B cell (primary cell): ENCODE measurements around the gene KRTAP10-9. TPM values are rescaled to one million over a fixed set of nuclear protein-coding genes. Genes with fewer than 3 reads are reported as not detected.

Experiments
- ATAC-seq: fragments of 200-7000 bp; cut with Tn5 transposase; one replicate; pipeline ENCODE4 v1.10.0; 2021; ENCODE audit warnings: low read depth, mild to moderate bottlenecking, moderate number of reproducible peaks, moderate library complexity
- CTCF ChIA-PET: fragments of 350-600 bp; sonication (Branson Sonifier 250); formaldehyde crosslinking; loops from one replicate; lab custom pipeline; 2021; ENCODE audit warnings: antibody characterized with exemption, inconsistent platforms; lab: Charles Lee
- POLR2A ChIA-PET: fragments of 350-600 bp; sonication (Branson Sonifier 250); formaldehyde crosslinking; loops from one replicate; lab custom pipeline; 2021; ENCODE audit warnings: antibody characterized with exemption; lab: Charles Lee
- DNase-seq: peaks from one replicate; pipeline ENCODE4 v3.0.0; 2013
- H2AFZ ChIP-seq: 2 replicates; pipeline ENCODE4 v1.6.1; 2012; ENCODE audit warnings: mild to moderate bottlenecking, low read depth, low read length; ENCODE audit not compliant: insufficient read depth, poor library complexity, severe bottlenecking
- H3K27ac ChIP-seq, 2 donors: 1 replicate in 1 of 2; 2 replicates in 1 of 2; pipeline ENCODE4 v1.5.1; 2012 to 2013; ENCODE audit warnings: low read length in 2 of 2, mild to moderate bottlenecking in 2 of 2, moderate library complexity in 1 of 2
- H3K27me3 ChIP-seq, 4 experiments: fragments of 200-600 bp in 1 of 4; sonication (generic) in 1 of 4; replicated peaks in 1 of 4; 1 replicate in 2 of 4; 2 replicates in 2 of 4; pipeline versions ENCODE4 v1.6.1 to v1.7.0; 2013 to 2016; ENCODE audit warnings: low read length in 3 of 4, mild to moderate bottlenecking in 2 of 4, mixed read lengths in 1 of 4, moderate library complexity in 1 of 4; ENCODE audit not compliant: insufficient read depth in 4 of 4, control insufficient read depth in 3 of 4; ENCODE audit errors: control extremely low read depth in 1 of 4
- H3K36me3 ChIP-seq, 2 experiments: replicated peaks in 1 of 2; 1 replicate in 1 of 2; 2 replicates in 1 of 2; pipeline versions ENCODE4 v1.6.1 to v1.7.1; 2013; ENCODE audit warnings: low read length in 1 of 2; ENCODE audit not compliant: insufficient read depth in 2 of 2, control insufficient read depth in 1 of 2; ENCODE audit errors: control extremely low read depth in 1 of 2, extremely low read depth in 1 of 2
- H3K4me1 ChIP-seq, 2 donors: fragments of 200-600 bp in 1 of 2; sonication (generic) in 1 of 2; 1 replicate in 1 of 2; 2 replicates in 1 of 2; pipeline versions ENCODE4 v1.5.1 to v1.6.1; 2013 to 2017; ENCODE audit warnings: low read length in 2 of 2; ENCODE audit not compliant: control insufficient read depth in 2 of 2, insufficient read depth in 2 of 2
- H3K4me2 ChIP-seq: replicated peaks from 2 replicates; pipeline ENCODE3; 2012; ENCODE audit warnings: mild to moderate bottlenecking, low read depth, low read length; ENCODE audit not compliant: poor library complexity, severe bottlenecking
- H3K4me3 ChIP-seq, 5 experiments: fragments of 200-600 bp in 1 of 5; sonication (generic) in 1 of 5; 1 replicate in 3 of 5; 2 replicates in 2 of 5; pipeline versions ENCODE4 v1.5.1 to v1.7.0; 2011 to 2016; ENCODE audit warnings: low read length in 4 of 5, mild to moderate bottlenecking in 4 of 5, low read depth in 2 of 5, control low read depth in 1 of 5, moderate library complexity in 1 of 5; ENCODE audit not compliant: insufficient read depth in 1 of 5; ENCODE audit errors: control extremely low read depth in 1 of 5, extremely low read depth in 1 of 5
- H3K79me2 ChIP-seq: fragments of 200-600 bp; sonication (generic); one replicate; pipeline ENCODE4 v1.6.0; 2016; ENCODE audit warnings: low read length; ENCODE audit not compliant: control insufficient read depth, insufficient read depth
- H3K9ac ChIP-seq: fragments of 200-600 bp; sonication (generic); 2 replicates; pipeline ENCODE4 v1.6.1; 2017; ENCODE audit warnings: mild to moderate bottlenecking, low read length, moderate library complexity
- H3K9me3 ChIP-seq, 3 donors: one replicate each; pipeline versions ENCODE4 v1.6.1 to v1.7.1; 2013; ENCODE audit warnings: low read length in 2 of 3; ENCODE audit not compliant: control insufficient read depth in 2 of 3, insufficient read depth in 1 of 3; ENCODE audit errors: control extremely low read depth in 1 of 3
- H4K20me1 ChIP-seq: 2 replicates; pipeline ENCODE4 v1.6.0; 2012; ENCODE audit warnings: mild to moderate bottlenecking, low read length; ENCODE audit not compliant: insufficient read depth, control insufficient read depth, poor library complexity, severe bottlenecking
- H3K27ac Mint-ChIP-seq: one replicate; pipeline ENCODE4 v1.8.0; 2021; ENCODE audit warnings: mixed read lengths
- H3K27me3 Mint-ChIP-seq: one replicate; pipeline ENCODE4 v1.8.0; 2021; ENCODE audit warnings: mixed read lengths
- H3K4me1 Mint-ChIP-seq: one replicate; pipeline ENCODE4 v1.8.0; 2021; ENCODE audit warnings: mixed read lengths
- H3K4me3 Mint-ChIP-seq: one replicate; pipeline ENCODE4 v1.8.0; 2021; ENCODE audit warnings: mixed read lengths
- H3K9me3 Mint-ChIP-seq: one replicate; pipeline ENCODE4 v1.8.0; 2022; ENCODE audit warnings: mixed read lengths; ENCODE audit not compliant: insufficient read depth
- EZH2 ChIP-seq: IDR thresholded peaks from 2 replicates; pipeline ENCODE4 v1.6.1; 2012; ENCODE audit warnings: borderline replicate concordance, low read depth, mild to moderate bottlenecking, moderate library complexity, low read length; ENCODE audit not compliant: insufficient read depth, poor library complexity, severe bottlenecking
- WGBS: methylation state at CpG from one replicate; pipeline ENCODE4 v1.1.5; 2013; ENCODE audit warnings: missing lambda C conversion rate; ENCODE audit not compliant: insufficient coverage; 5-methylcytosine and 5-hydroxymethylcytosine counted together
- intact Hi-C: fragments of 100-400 bp; cut with micrococcal nuclease; formaldehyde crosslinking; loops from one replicate; pipeline ENCODE4 v1.10.0; 2022
- polyA plus RNA-seq: library from polyadenylated mRNA; depleted of rRNA; stranded (reverse); fragments of >200 nt; gene quantifications from 2 replicates; pipeline ENCODE4 v1.2.3, GENCODE V29; 2012
- total RNA-seq, 2 donors: library from RNA; stranded (reverse); fragments of 120-200 nt in 1 of 2; gene quantifications; 1 replicate in 1 of 2; 2 replicates in 1 of 2; pipeline versions ENCODE4 v1.2.3 to v1.2.4, GENCODE V29; 2013 to 2022
- TF ChIP-seq, protein P1 (sequence below): fragments of 200-600 bp; IDR thresholded peaks from one replicate; pipeline ENCODE4 v1.8.0; 2022; ENCODE audit warnings: antibody characterized with exemption, mild to moderate bottlenecking

KRTAP10-9 gene
- total and polyA plus RNA-seq, 2 donors (not counting 1 experiment from before 2014, with no cell fraction given), result not detected

DNA sequence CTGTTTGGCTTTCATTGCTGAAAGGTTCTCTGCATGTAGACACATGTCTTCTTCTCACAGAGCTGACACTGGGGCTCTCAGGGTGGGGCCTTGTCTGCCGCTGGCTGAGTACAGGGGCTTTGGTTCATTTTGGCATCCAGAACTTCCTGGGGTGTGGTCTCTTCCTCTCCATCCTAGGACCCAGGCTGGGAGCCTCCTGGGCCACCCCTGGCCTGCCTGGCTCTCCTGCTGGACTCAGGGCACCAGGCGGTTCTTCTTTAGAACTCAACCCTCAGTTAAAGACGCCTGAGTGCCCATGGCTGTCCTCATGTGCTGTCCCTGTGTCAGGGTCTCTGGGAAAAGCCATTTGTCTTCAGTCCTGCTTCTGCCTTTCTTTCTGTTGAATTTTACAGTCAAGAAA, 41.0 kb upstream of the KRTAP10-9 start:
- H3K4me2 ChIP-seq, result no peak overlapping the region
- H3K27ac ChIP-seq, result no peak overlapping the region
- H2AFZ ChIP-seq, result no peak overlapping the region
- Mint-ChIP-seq H3K4me3 (no peak overlapping the region), H3K4me1 (no peaks in the 10 kb centered on the region), H3K27me3 (peaks cover 53% of the 10 kb centered on the region), H3K9me3 (peaks cover 6% of the 10 kb centered on the region), H3K27ac (no peak overlapping the region)
- H4K20me1 ChIP-seq, result no peaks in the 10 kb centered on the region
- H3K27me3 ChIP-seq, result peaks cover 0 to 18% (median 5%) of the 10 kb centered on the region in 4 experiments
- H3K79me2 ChIP-seq, result no peaks in the 10 kb centered on the region
- WGBS, result 94% methylated on average over 3 of the region's 3 CpGs
- TF ChIP-seq, protein P1, sequence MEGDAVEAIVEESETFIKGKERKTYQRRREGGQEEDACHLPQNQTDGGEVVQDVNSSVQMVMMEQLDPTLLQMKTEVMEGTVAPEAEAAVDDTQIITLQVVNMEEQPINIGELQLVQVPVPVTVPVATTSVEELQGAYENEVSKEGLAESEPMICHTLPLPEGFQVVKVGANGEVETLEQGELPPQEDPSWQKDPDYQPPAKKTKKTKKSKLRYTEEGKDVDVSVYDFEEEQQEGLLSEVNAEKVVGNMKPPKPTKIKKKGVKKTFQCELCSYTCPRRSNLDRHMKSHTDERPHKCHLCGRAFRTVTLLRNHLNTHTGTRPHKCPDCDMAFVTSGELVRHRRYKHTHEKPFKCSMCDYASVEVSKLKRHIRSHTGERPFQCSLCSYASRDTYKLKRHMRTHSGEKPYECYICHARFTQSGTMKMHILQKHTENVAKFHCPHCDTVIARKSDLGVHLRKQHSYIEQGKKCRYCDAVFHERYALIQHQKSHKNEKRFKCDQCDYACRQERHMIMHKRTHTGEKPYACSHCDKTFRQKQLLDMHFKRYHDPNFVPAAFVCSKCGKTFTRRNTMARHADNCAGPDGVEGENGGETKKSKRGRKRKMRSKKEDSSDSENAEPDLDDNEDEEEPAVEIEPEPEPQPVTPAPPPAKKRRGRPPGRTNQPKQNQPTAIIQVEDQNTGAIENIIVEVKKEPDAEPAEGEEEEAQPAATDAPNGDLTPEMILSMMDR, result no peak
- no peak for TF ChIP-seq EZH2
- H3K4me1 ChIP-seq, result no peaks in the 10 kb centered on the region
- POLR2A ChIA-PET, result no interaction called here
- CTCF ChIA-PET, result no interaction called here
- DNase-seq (no peak), ATAC-seq (no peak)
- intact Hi-C loops, result no loop called here
- no peak overlapping the region for H3K4me3 ChIP-seq
- H3K9ac ChIP-seq, result no peak overlapping the region
- H3K9me3 ChIP-seq, result peaks cover 3 to 19% (median 15%) of the 10 kb centered on the region in 3 donors
- no peaks in the 10 kb centered on the region for H3K36me3 ChIP-seq

GRCh38 chr21:44589094-44589493, 37.8 kb upstream of the KRTAP10-9 start:
- H3K27ac Mint-ChIP-seq, result no peak overlapping the region
- POLR2A ChIA-PET, result no interaction called here
- H3K4me3 Mint-ChIP-seq, result no peak overlapping the region
- no peaks in the 10 kb centered on the region for H3K4me1 Mint-ChIP-seq
- Histone ChIP-seq H3K4me1 (no peaks in the 10 kb centered on the region), H3K4me2 (no peak overlapping the region), H2AFZ (no peak overlapping the region), H3K9me3 (peaks cover 0 to 4% (median 0%) of the 10 kb centered on the region in 3 donors), H3K27ac (no peak overlapping the region), H3K36me3 (no peaks in the 10 kb centered on the region), H3K27me3 (peaks cover 0 to 17% (median 3%) of the 10 kb centered on the region in 4 experiments), H3K4me3 (no peak overlapping the region), H4K20me1 (no peaks in the 10 kb centered on the region), H3K9ac (no peak overlapping the region), H3K79me2 (no peaks in the 10 kb centered on the region)
- CTCF ChIA-PET, result no interaction called here
- ATAC-seq (no peak), DNase-seq (no peak)
- H3K27me3 Mint-ChIP-seq, result peaks cover 48% of the 10 kb centered on the region
- 100% methylated on average over 2 of the region's 2 CpGs for WGBS
- H3K9me3 Mint-ChIP-seq, result peaks cover 2% of the 10 kb centered on the region
- intact Hi-C loops, result no loop called here
- TF ChIP-seq, protein P1, result no peak
- no peak for TF ChIP-seq EZH2
